Measurements from ENCODE around the gene LNPK.

Gene LNPK

GRCh38 chr2:175935289-175936181 is 66.5 kb downstream of the LNPK start:
- POLR2A ChIA-PET = no interaction called here
- no peak for DNase-seq (ENCODE audit: extremely low spot score)
- no peak for TF ChIP-seq CTCF (IDR thresholded peaks at IDR 0.05; ENCODE audit: control extremely low read depth, extremely low read depth, low read depth, missing control alignments)
- CTCF ChIA-PET = interaction anchor here (1.1 to 1.6 kb wide), 3 partner anchors 11 to 16 kb away, joined by 4 read pairs; no protein-coding TSS in a partner anchor

DNA sequence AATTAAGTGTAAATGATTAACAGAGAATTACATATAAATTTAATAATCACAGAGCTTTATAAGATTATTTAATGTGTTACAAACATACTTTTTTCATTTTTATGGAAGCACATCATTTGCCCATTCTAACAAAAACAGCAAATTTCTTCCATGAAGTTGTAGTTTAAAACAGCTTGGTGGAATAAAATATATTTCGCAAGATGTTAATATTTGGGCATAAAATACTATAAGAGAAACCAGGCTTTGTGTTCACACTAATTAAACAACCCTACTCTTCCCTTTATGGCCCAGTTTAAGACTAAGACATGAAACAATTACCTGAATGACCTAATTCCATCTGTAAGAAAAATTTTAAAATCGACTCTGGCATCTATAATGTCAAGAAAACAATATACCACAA is 69.4 kb downstream of the LNPK start:
- ChIA-PET POLR2A (no interaction called here), CTCF (interaction anchor here (1.0 kb wide), 1 partner anchor 14 kb away, joined by 3 read pairs; no protein-coding TSS in a partner anchor)
- DNase-seq (ENCODE audit: extremely low spot score) = no peak
- no peak for TF ChIP-seq CTCF (IDR thresholded peaks at IDR 0.05; ENCODE audit: control extremely low read depth, extremely low read depth, low read depth, missing control alignments)

- DNase-seq (ENCODE audit: extremely low spot score) = no peak
- ChIA-PET POLR2A (no interaction called here), CTCF (no interaction called here)
- TF ChIP-seq CTCF (IDR thresholded peaks at IDR 0.05; ENCODE audit: control extremely low read depth, extremely low read depth, low read depth, missing control alignments) = no peak
These were observed 70.3 kb downstream of the LNPK start for GRCh38 chr2:175931805-175932204.

GRCh38 chr2:175930504-175930903 is 71.6 kb downstream of the LNPK start:
- ChIA-PET CTCF (no interaction called here), POLR2A (no interaction called here)
- TF ChIP-seq CTCF (IDR thresholded peaks at IDR 0.05; ENCODE audit: control extremely low read depth, extremely low read depth, low read depth, missing control alignments) = no peak
- no peak for DNase-seq (ENCODE audit: extremely low spot score)

DNA sequence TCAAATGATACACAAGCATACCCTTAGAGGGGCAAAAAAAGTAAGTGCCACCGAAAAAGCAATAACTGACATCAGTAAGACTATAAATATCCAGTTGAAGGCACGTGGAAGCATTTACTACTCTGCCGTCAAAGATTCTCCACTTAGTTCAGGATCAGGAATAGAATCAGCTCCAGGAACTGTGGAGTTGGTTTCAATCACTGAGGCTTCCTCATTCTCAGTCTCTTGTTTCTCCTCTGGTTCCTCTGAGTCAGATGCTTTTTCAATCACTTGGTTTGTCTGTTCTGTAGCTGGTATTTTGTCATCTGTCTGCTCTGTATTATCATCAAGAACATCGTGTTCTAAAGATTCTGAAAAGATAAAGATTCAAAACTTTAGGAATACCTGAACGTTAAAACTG is 72.2 kb downstream of the LNPK start:
- DNase-seq (ENCODE audit: extremely low spot score) = no peak
- POLR2A ChIA-PET = no interaction called here
- CTCF ChIA-PET = interaction anchor here (1.5 kb wide), 1 partner anchor 13 kb away, joined by 3 read pairs; no protein-coding TSS in a partner anchor
- TF ChIP-seq CTCF (IDR thresholded peaks at IDR 0.05; ENCODE audit: control extremely low read depth, extremely low read depth, low read depth, missing control alignments) = no peak

DNA sequence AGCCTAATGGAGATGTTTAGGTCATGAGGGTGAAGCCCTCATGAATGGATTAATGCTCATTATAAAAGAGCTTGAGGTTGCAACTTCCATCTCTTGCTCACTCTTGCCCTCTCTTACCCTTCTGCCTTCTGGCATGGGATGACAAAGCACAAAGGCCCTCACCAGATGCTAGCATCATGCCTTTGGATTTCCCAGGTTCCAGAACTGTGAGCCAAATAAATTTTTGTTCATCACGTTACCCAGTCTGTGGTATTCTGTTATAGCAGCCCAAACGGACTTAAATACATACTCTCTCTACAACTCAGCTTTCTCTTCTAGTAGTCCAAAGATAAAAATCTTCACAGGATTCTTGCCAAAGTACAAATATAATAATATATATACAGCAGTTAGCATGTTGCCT is 75.8 kb downstream of the LNPK start:
- POLR2A ChIA-PET = no interaction called here
- no peak for TF ChIP-seq CTCF (IDR thresholded peaks at IDR 0.05; ENCODE audit: control extremely low read depth, extremely low read depth, low read depth, missing control alignments)
- DNase-seq (ENCODE audit: extremely low spot score) = no peak
- CTCF ChIA-PET = interaction anchor here (0.8 kb wide), 1 partner anchor 11 kb away, joined by 3 read pairs; no protein-coding TSS in a partner anchor
